HepG2 (cell line): Measurements from ENCODE around the gene SEZ6. TPM values are rescaled to one million over a fixed set of nuclear protein-coding genes. Genes with fewer than 3 reads are reported as not detected.
A peak's percentile ranks its signal among the peaks of the same experiment; 100 is the strongest.

ENCODE experiments used
- ATAC-seq: fragments of 200-7000 bp; cut with Tn5 transposase; 3 replicates; pipeline ENCODE4 v1.9.1; 2020; ENCODE audit warnings: mild to moderate bottlenecking, moderate library complexity
- BruUV-seq: library from RNA; stranded (reverse); fragments of 400-500 nt; replicated peaks from 2 replicates; lab custom pipeline; 2021; lab: Mats Ljungman, UMichigan
- CTCF ChIA-PET: fragments of 300-600 bp; formaldehyde crosslinking; extraction: SDS; loops from one replicate; lab custom pipeline; 2021; ENCODE audit warnings: low total read pairs, inconsistent platforms, low intra/inter-chr PET ratio; lab: Yijun Ruan, JAX
- POLR2A ChIA-PET: fragments of 350-600 bp; sonication (Branson Sonifier 250); formaldehyde crosslinking; loops from one replicate; lab custom pipeline; 2020; ENCODE audit warnings: antibody characterized with exemption, inconsistent platforms; lab: Yijun Ruan, JAX
- DNase-seq: peaks from one replicate; pipeline ENCODE4 v3.0.0-alpha.2; 2015; ENCODE audit warnings: low spot score
- FAIRE-seq: peaks from 3 replicates; lab custom pipeline; 2011; peaks lifted over from hg19 to GRCh38; lab: Jason Lieb, UNC
- H2AFZ ChIP-seq: one replicate; pipeline ENCODE4 v1.6.1; 2011; ENCODE audit warnings: low read length, inconsistent platforms
- H3K27ac ChIP-seq: fragments of 300-600 bp; 3 replicates; pipeline ENCODE4 v1.8.0; 2011; ENCODE audit warnings: mixed run types, mild to moderate bottlenecking, mixed read lengths, low read length, inconsistent platforms; ENCODE audit not compliant: insufficient read depth; ENCODE audit errors: extremely low read length
- H3K27me3 ChIP-seq, 2 experiments: fragments of 200-600 bp in 1 of 2; 2 replicates in 1 of 2; 3 replicates in 1 of 2; pipeline versions ENCODE4 v1.6.0 to v1.8.0; 2011; ENCODE audit warnings: low read length in 2 of 2, mild to moderate bottlenecking in 2 of 2, moderate library complexity in 2 of 2, inconsistent platforms in 1 of 2; ENCODE audit not compliant: insufficient read depth in 2 of 2, control insufficient read depth in 1 of 2
- H3K36me3 ChIP-seq, 2 experiments: fragments of 200-600 bp in 1 of 2; replicated peaks in 1 of 2; 2 replicates in 1 of 2; 3 replicates in 1 of 2; pipeline versions ENCODE4 v1.5.1 to v1.8.0; 2011; ENCODE audit warnings: low read length in 2 of 2, inconsistent platforms in 1 of 2; ENCODE audit not compliant: insufficient read depth in 2 of 2, control insufficient read depth in 1 of 2
- H3K4me1 ChIP-seq: 2 replicates; pipeline ENCODE4 v1.5.1; 2012; ENCODE audit warnings: low read length, inconsistent platforms; ENCODE audit not compliant: insufficient read depth
- H3K4me2 ChIP-seq: 2 replicates; pipeline ENCODE4 v1.6.0; 2011; ENCODE audit warnings: low read depth, low read length, inconsistent platforms
- H3K4me3 ChIP-seq, 3 experiments: fragments of 200-600 bp in 1 of 3; sonication (generic), shearing (Covaris generic) in 1 of 3; replicated peaks in 1 of 3; 2 replicates each; pipeline ENCODE4 v1.5.1; 2011 to 2016; ENCODE audit warnings: low read length in 3 of 3, inconsistent platforms in 2 of 3, low read depth in 2 of 3, mild to moderate bottlenecking in 2 of 3, control low read depth in 1 of 3, mixed read lengths in 1 of 3; ENCODE audit not compliant: insufficient read depth in 1 of 3
- H3K79me2 ChIP-seq: one replicate; pipeline ENCODE4 v1.6.1; 2011; ENCODE audit warnings: low read length, inconsistent platforms; ENCODE audit not compliant: insufficient read depth
- H3K9ac ChIP-seq: 2 replicates; pipeline ENCODE4 v1.6.0; 2011; ENCODE audit warnings: mild to moderate bottlenecking, low read depth, low read length, inconsistent platforms; ENCODE audit not compliant: insufficient read depth
- H3K9me3 ChIP-seq: 2 replicates; pipeline ENCODE4 v1.5.1; 2012; ENCODE audit warnings: mild to moderate bottlenecking, low read length
- H4K20me1 ChIP-seq: 2 replicates; pipeline ENCODE4 v1.6.0; 2011; ENCODE audit warnings: inconsistent platforms, mild to moderate bottlenecking, low read length, moderate library complexity; ENCODE audit not compliant: insufficient read depth
- POLR2A ChIP-seq, 2 experiments: IDR thresholded peaks; 2 replicates each; pipeline ENCODE4 v1.6.1; 2011; ENCODE audit warnings: low read depth in 2 of 2, low read length in 2 of 2, mild to moderate bottlenecking in 1 of 2, moderate library complexity in 1 of 2; ENCODE audit not compliant: insufficient read depth in 1 of 2
- ZNF713 ChIP-seq: sonication (generic); formaldehyde crosslinking; IDR thresholded peaks from 2 replicates; pipeline ENCODE4 v1.4.0; 2020; ENCODE audit warnings: mild to moderate bottlenecking, missing genetic modification reagents
- WGBS: methylation state at CpG from one replicate; pipeline ENCODE4 v1.1.6; 2017; ENCODE audit warnings: low lambda C conversion rate; 5-methylcytosine and 5-hydroxymethylcytosine counted together
- in situ Hi-C: cut with HindIII; loops from 2 replicates; pipeline ENCODE4 v1.10.0; 2017; ENCODE audit warnings: low pct_unique_long_range_greater_than_20kb; ENCODE audit not compliant: extremely low pct_ligation_motif_present
- intact Hi-C: fragments of 100-400 bp; cut with micrococcal nuclease; formaldehyde crosslinking; loops from one replicate; pipeline ENCODE4 v1.10.0; 2022; ENCODE audit not compliant: unreplicated experiment
- polyA plus RNA-seq, 8 experiments: library from polyadenylated mRNA; depleted of rRNA in 3 of 8; stranded (reverse) in 7 of 8; unstranded in 1 of 8; fragments of >200 nt; fragmentation: Illumina TruSeq in 4 of 8; extraction: Trizol in 4 of 8; gene quantifications; 2 replicates each; pipeline versions ENCODE4 v1.2.1 to v1.2.3, GENCODE V29; 2011 to 2016; ENCODE audit warnings: low read depth in 4 of 8, missing spikeins in 1 of 8, mixed read lengths in 1 of 8; ENCODE audit not compliant: insufficient read depth in 1 of 8
- total RNA-seq, 5 experiments: library from RNA; depleted of rRNA; stranded (reverse); fragments of >200 nt; fragmentation: Illumina TruSeq; extraction: Trizol; gene quantifications; 2 replicates each; pipeline ENCODE4 v1.2.3, GENCODE V29; 2016; ENCODE audit warnings: low read depth in 1 of 5
- TF ChIP-seq, protein P1 (sequence below): sonication (generic); formaldehyde crosslinking; IDR thresholded peaks from 2 replicates; pipeline ENCODE4 v1.5.1; 2020; ENCODE audit warnings: mild to moderate bottlenecking, missing genetic modification reagents, moderate library complexity

SEZ6 gene
- total and polyA plus RNA-seq, 2 of the 13 experiments (the other 11 are each of a cell fraction or from before 2014, with no cell fraction given): not detected

DNA sequence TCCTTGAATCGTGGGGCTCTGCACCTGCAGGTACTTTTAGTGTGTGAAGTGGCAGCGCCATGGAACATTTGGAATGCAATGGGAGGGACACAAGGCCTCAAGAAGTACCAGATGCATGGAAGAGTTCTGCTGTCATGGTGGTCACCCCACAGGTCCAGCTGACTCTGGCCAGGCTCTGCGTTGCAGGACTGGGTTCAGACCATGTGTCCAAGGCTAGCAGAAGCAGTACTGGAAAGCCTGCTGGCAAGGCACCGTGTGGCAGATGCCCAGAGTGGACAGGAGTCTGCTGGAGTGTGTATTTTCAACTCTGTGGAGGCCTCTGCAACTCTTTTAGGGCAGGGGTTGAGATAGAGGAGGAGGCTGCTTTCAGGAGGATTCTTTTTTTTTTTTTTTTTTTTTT, 39.2 kb upstream of the SEZ6 start:
- H3K27ac ChIP-seq: no peak overlapping the region
- no peaks in the 10 kb centered on the region for H3K27me3 ChIP-seq
- ChIA-PET CTCF (no interaction called here), POLR2A (interaction anchor here (1.1 to 2.5 kb wide), 2 partner anchors 93 to 131 kb away, joined by 3 to 12 read pairs; partner anchors contain the start of gene PHF12)
- BruUV-seq: no TSS peak
- H3K9ac ChIP-seq: no peak overlapping the region
- in situ Hi-C loops (no loop called here), intact Hi-C loops (no loop called here)
- DNase-seq (no peak), FAIRE-seq (no peak), ATAC-seq (no peak)
- peaks cover 4% of the 10 kb centered on the region; the same call in 1 of the 2 replicates for H4K20me1 ChIP-seq
- H3K4me3 ChIP-seq: peak overlapping the region in 1 of 3 experiments; percentile 32; a peak in 2 of 6 replicates
- peaks cover 42% of the 10 kb centered on the region for H3K79me2 ChIP-seq
- H3K4me2 ChIP-seq: peak overlapping the region; percentile 93
- H2AFZ ChIP-seq: no peak overlapping the region
- no peaks in the 10 kb centered on the region for H3K9me3 ChIP-seq
- WGBS: 96% methylated on average over 4 of the region's 4 CpGs
- TF ChIP-seq, protein P1, sequence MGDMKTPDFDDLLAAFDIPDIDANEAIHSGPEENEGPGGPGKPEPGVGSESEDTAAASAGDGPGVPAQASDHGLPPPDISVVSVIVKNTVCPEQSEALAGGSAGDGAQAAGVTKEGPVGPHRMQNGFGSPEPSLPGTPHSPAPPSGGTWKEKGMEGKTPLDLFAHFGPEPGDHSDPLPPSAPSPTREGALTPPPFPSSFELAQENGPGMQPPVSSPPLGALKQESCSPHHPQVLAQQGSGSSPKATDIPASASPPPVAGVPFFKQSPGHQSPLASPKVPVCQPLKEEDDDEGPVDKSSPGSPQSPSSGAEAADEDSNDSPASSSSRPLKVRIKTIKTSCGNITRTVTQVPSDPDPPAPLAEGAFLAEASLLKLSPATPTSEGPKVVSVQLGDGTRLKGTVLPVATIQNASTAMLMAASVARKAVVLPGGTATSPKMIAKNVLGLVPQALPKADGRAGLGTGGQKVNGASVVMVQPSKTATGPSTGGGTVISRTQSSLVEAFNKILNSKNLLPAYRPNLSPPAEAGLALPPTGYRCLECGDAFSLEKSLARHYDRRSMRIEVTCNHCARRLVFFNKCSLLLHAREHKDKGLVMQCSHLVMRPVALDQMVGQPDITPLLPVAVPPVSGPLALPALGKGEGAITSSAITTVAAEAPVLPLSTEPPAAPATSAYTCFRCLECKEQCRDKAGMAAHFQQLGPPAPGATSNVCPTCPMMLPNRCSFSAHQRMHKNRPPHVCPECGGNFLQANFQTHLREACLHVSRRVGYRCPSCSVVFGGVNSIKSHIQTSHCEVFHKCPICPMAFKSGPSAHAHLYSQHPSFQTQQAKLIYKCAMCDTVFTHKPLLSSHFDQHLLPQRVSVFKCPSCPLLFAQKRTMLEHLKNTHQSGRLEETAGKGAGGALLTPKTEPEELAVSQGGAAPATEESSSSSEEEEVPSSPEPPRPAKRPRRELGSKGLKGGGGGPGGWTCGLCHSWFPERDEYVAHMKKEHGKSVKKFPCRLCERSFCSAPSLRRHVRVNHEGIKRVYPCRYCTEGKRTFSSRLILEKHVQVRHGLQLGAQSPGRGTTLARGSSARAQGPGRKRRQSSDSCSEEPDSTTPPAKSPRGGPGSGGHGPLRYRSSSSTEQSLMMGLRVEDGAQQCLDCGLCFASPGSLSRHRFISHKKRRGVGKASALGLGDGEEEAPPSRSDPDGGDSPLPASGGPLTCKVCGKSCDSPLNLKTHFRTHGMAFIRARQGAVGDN (CRISPR knock-in tag): peak; percentile 45
- TF ChIP-seq ZNF713: no peak
- 0 out of 4 replicates have a peak, but pooled peaks of 1 of the 2 experiments have one; percentile 19 for TF ChIP-seq POLR2A (IDR thresholded peaks at IDR 0.05; ENCODE audit: insufficient read depth in 1 of 2, low read depth in 2 of 2, low read length in 2 of 2)
- H3K4me1 ChIP-seq: peaks cover 69% of the 10 kb centered on the region
- peaks cover 5 to 29% of the 10 kb centered on the region in 2 experiments for H3K36me3 ChIP-seq
